Endodermal cell (in vitro differentiated cells): ENCODE results near the gene TSTD1. TPM values are rescaled to one million over a fixed set of nuclear protein-coding genes. Genes with fewer than 3 reads are reported as not detected.
"Not testable (repeated sequence)": the region's sequence is repeated elsewhere in the genome, so short reads cannot be mapped to it uniquely, and the experiment has no call there.

Experiments
- DNase-seq: peaks from one replicate; pipeline ENCODE4 v3.0.0-alpha.2; 2017
- H3K27ac ChIP-seq: 2 replicates; pipeline ENCODE4 v1.5.1; 2013; ENCODE audit warnings: mild to moderate bottlenecking, low read depth, low read length, moderate library complexity
- H3K27me3 ChIP-seq: 2 replicates; pipeline ENCODE4 v1.6.1; 2013; ENCODE audit warnings: mild to moderate bottlenecking, low read length, moderate library complexity; ENCODE audit not compliant: insufficient read depth, control insufficient read depth, poor library complexity, severe bottlenecking
- H3K36me3 ChIP-seq: 2 replicates; pipeline ENCODE4 v1.7.0; 2013; ENCODE audit warnings: mild to moderate bottlenecking, low read length, moderate library complexity; ENCODE audit not compliant: control insufficient read depth, insufficient read depth
- H3K4me1 ChIP-seq: one replicate; pipeline ENCODE4 v1.7.0; 2013; ENCODE audit warnings: low read length; ENCODE audit not compliant: control insufficient read depth, insufficient read depth
- H3K4me3 ChIP-seq: 2 replicates; pipeline ENCODE4 v1.5.1; 2013; ENCODE audit warnings: mild to moderate bottlenecking, low read length, moderate library complexity
- H3K9ac ChIP-seq: 2 replicates; pipeline ENCODE4 v1.6.1; 2013; ENCODE audit warnings: mild to moderate bottlenecking, low read length, moderate library complexity; ENCODE audit not compliant: poor library complexity, severe bottlenecking; ENCODE audit errors: extremely low read depth
- H3K9me3 ChIP-seq: 2 replicates; pipeline ENCODE4 v1.6.1; 2013; ENCODE audit warnings: mild to moderate bottlenecking, low read length, moderate library complexity; ENCODE audit not compliant: control insufficient read depth
- H3K27ac Mint-ChIP-seq: 2 replicates; pipeline ENCODE4 v1.8.0; 2020; ENCODE audit warnings: mixed read lengths
- H3K27me3 Mint-ChIP-seq: 2 replicates; pipeline ENCODE4 v1.8.0; 2021; ENCODE audit warnings: mild to moderate bottlenecking, mixed read lengths; ENCODE audit not compliant: insufficient read depth
- H3K36me3 Mint-ChIP-seq: 2 replicates; pipeline ENCODE4 v1.8.0; 2020; ENCODE audit warnings: low read depth, mixed read lengths
- H3K4me1 Mint-ChIP-seq: 2 replicates; pipeline ENCODE4 v1.8.0; 2020; ENCODE audit warnings: mixed read lengths
- H3K4me3 Mint-ChIP-seq: 2 replicates; pipeline ENCODE4 v1.8.0; 2020; ENCODE audit warnings: mild to moderate bottlenecking, moderate library complexity, mixed read lengths
- H3K9me3 Mint-ChIP-seq: 2 replicates; pipeline ENCODE4 v1.8.0; 2020; ENCODE audit warnings: mild to moderate bottlenecking, mixed read lengths
- CTCF ChIP-seq: fragments of 200-600 bp; sonication (generic); conservative IDR thresholded peaks from 2 replicates; pipeline ENCODE4 v1.5.0; 2021; ENCODE audit warnings: antibody characterized with exemption, mild to moderate bottlenecking
- WGBS, 2 experiments: methylation state at CpG; one replicate each; pipeline versions ENCODE4 v1.1.5 to v1.1.7; 2013; ENCODE audit warnings: missing lambda C conversion rate in 2 of 2, mixed read lengths in 1 of 2; ENCODE audit not compliant: insufficient coverage in 1 of 2, insufficient read length in 1 of 2; 5-methylcytosine and 5-hydroxymethylcytosine counted together
- total RNA-seq, 2 donors: library from RNA; stranded (reverse); fragmentation: NEBNext Ultra II Directional in 1 of 2; extraction: Animal tissue kit (Norgen Biotek cat#: 25700) in 1 of 2; gene quantifications; 2 replicates in 1 of 2; 3 replicates in 1 of 2; pipeline ENCODE4 v1.2.1, GENCODE V29; 2021

The TSTD1 gene
- total RNA-seq, 2 donors from 2014 or later: 59.1 to 76.4 TPM

DNA sequence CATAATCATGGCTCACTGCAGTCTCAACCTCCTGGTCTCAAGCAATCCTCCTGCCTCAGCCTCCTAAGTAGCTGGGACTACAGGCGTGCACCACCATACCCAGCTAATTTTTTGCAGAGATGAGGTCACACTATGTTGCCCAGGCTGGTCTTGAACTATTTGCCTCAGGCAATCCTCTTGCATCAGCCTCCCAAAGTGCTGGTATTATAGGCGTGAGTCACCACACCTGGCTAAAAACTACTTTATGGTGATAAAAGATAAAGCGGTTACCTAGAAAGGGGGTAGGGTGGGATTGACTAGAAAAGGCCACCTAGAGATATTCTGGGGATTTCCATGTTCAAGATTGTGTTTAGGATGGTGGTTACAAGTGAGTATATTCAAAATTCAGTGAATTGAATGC, 5.0 kb downstream of the TSTD1 start:
- no peak for DNase-seq
- no peaks in the 10 kb centered on the region for H3K36me3 ChIP-seq
- Mint-ChIP-seq H3K4me1 (peaks cover 6% of the 10 kb centered on the region), H3K27ac (no peak overlapping the region), H3K9me3 (peaks cover 11% of the 10 kb centered on the region), H3K27me3 (no peaks in the 10 kb centered on the region), H3K4me3 (no peak overlapping the region), H3K36me3 (peaks cover 9% of the 10 kb centered on the region)
- H3K27me3 ChIP-seq: no peaks in the 10 kb centered on the region
- H3K4me1 ChIP-seq: peaks cover 6% of the 10 kb centered on the region
- no peaks in the 10 kb centered on the region for H3K9me3 ChIP-seq
- no peak for TF ChIP-seq CTCF
- WGBS, 2 experiments: 92 to 95% methylated on average over 3 of the region's 3 CpGs
- H3K4me3 ChIP-seq: no peak overlapping the region
- H3K9ac ChIP-seq: no peak overlapping the region
- no peak overlapping the region for H3K27ac ChIP-seq

GRCh38 chr1:161032409-161032808, 6.4 kb downstream of the TSTD1 start:
- 96 to 100% methylated on average over 1 of the region's 1 CpG for WGBS, 2 experiments
- no peak for TF ChIP-seq CTCF
- no peak overlapping the region for H3K4me3 ChIP-seq
- Mint-ChIP-seq H3K27me3 (no peaks in the 10 kb centered on the region), H3K27ac (no peak overlapping the region), H3K36me3 (peaks cover 15% of the 10 kb centered on the region), H3K9me3 (peaks cover 15% of the 10 kb centered on the region), H3K4me3 (no peak overlapping the region), H3K4me1 (peaks cover 2% of the 10 kb centered on the region)
- H3K4me1 ChIP-seq: peaks cover under 1% of the 10 kb centered on the region
- peaks cover 7% of the 10 kb centered on the region for H3K9me3 ChIP-seq
- H3K9ac ChIP-seq: no peak overlapping the region
- no peak for DNase-seq
- H3K36me3 ChIP-seq: no peaks in the 10 kb centered on the region
- no peak overlapping the region for H3K27ac ChIP-seq
- H3K27me3 ChIP-seq: no peaks in the 10 kb centered on the region

GRCh38 chr1:161031874-161032273, 6.9 kb downstream of the TSTD1 start:
- Mint-ChIP-seq H3K4me1 (no peaks in the 10 kb centered on the region), H3K27me3 (no peaks in the 10 kb centered on the region), H3K36me3 (peaks cover 18% of the 10 kb centered on the region), H3K27ac (no peak overlapping the region), H3K9me3 (peaks cover 19% of the 10 kb centered on the region), H3K4me3 (no peak overlapping the region)
- no peaks in the 10 kb centered on the region for H3K27me3 ChIP-seq
- TF ChIP-seq CTCF: no peak
- H3K9me3 ChIP-seq: peaks cover 7% of the 10 kb centered on the region
- H3K4me1 ChIP-seq: no peaks in the 10 kb centered on the region
- H3K36me3 ChIP-seq: no peaks in the 10 kb centered on the region
- H3K27ac ChIP-seq: no peak overlapping the region
- WGBS, 2 experiments: 89% methylated on average over 2 of the region's 2 CpGs; no CpG with 5 or more reads in 1 of the 2 experiments
- no peak for DNase-seq
- no peak overlapping the region for H3K9ac ChIP-seq
- H3K4me3 ChIP-seq: no peak overlapping the region

DNA sequence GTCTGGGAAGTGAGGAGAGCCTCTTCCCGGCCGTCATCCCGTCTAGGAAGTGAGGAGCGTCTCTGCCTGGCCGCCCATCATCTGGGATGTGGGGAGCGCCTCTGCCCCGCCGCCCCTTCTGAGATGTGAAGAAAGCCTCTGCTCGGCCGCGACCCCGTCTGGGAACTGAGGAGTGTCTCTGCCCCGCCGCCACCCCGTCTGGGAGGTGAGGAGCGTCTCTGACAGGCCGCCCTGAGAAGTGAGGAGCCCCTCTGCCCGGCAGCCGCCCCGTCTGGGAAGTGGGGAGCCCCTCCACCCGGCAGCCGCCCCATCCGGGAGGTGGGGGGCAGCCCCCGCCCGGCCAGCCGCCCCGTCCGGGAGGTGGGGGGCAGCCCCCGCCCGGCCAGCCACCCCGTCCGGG, 9.3 kb downstream of the TSTD1 start:
- Mint-ChIP-seq H3K36me3 (peaks cover 18% of the 10 kb centered on the region), H3K9me3 (peaks cover 19% of the 10 kb centered on the region)
- not testable (repeated sequence) for DNase-seq, H3K27ac ChIP-seq, H3K4me3 ChIP-seq, H3K4me1 Mint-ChIP-seq, H3K36me3 ChIP-seq, H3K27ac Mint-ChIP-seq, H3K9ac ChIP-seq, H3K27me3 Mint-ChIP-seq, H3K4me1 ChIP-seq, H3K27me3 ChIP-seq, H3K9me3 ChIP-seq, H3K4me3 Mint-ChIP-seq
- WGBS, 2 experiments: 95 to 97% methylated on average over 14 to 32 of the region's 32 CpGs

DNA sequence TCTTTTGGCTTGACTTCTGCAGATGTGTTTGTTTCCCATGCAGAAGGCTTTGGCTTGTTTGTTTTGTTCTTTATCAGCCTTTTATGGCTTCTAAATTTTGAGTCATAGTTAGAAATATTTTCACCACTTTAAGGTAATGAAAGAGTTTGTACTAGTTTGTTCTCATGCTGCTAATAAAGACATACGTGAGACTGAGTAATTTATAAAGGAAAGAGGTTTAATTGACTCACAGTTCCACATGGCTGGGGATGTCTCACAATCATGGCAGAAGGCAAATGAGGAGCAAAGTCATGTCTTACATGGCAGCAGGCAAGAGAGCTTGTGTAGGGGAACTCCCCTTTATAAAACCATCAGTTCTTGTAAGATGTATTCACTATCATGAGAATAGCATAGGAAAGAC, 11.8 kb downstream of the TSTD1 start:
- H3K4me1 Mint-ChIP-seq, H3K4me1 ChIP-seq, H3K27me3 ChIP-seq, H3K9me3 ChIP-seq, H3K27me3 Mint-ChIP-seq, H3K9ac ChIP-seq, H3K27ac ChIP-seq, H3K4me3 Mint-ChIP-seq, H3K36me3 ChIP-seq, DNase-seq, H3K27ac Mint-ChIP-seq, H3K4me3 ChIP-seq: not testable (repeated sequence)
- Mint-ChIP-seq H3K36me3 (peaks cover 18% of the 10 kb centered on the region), H3K9me3 (peaks cover 19% of the 10 kb centered on the region)
- 86 to 88% methylated on average over 1 of the region's 1 CpG for WGBS, 2 experiments
